AG04450 (cell line): Measurements from ENCODE around the gene HMBS. TPM values are rescaled to one million over a fixed set of nuclear protein-coding genes. Genes with fewer than 3 reads are reported as not detected.
A peak's percentile ranks its signal among the peaks of the same experiment; 100 is the strongest.

Experiments
- CTCF ChIA-PET: fragments of 300-600, 350-600 bp; formaldehyde crosslinking; extraction: SDS; loops from one replicate; lab custom pipeline; 2022; ENCODE audit warnings: antibody characterized with exemption, inconsistent platforms; lab: Charles Lee
- POLR2A ChIA-PET: fragments of 350-600 bp; formaldehyde crosslinking; extraction: SDS; loops from one replicate; lab custom pipeline; 2021; ENCODE audit warnings: antibody characterized with exemption, inconsistent platforms; lab: Yijun Ruan, JAX
- DNase-seq: peaks from one replicate; pipeline ENCODE4 v3.0.0-alpha.2; 2011; ENCODE audit warnings: low read depth, low spot score
- H3K27ac ChIP-seq: one replicate; pipeline ENCODE4 v1.5.1; 2012; ENCODE audit warnings: low read depth, low read length, control low read depth
- H3K27me3 ChIP-seq: one replicate; pipeline ENCODE4 v1.6.0; 2012; ENCODE audit warnings: low read length; ENCODE audit not compliant: control insufficient read depth, insufficient read depth
- H3K4me3 ChIP-seq: 2 replicates; pipeline ENCODE4 v1.5.1; 2011; ENCODE audit warnings: mild to moderate bottlenecking, low read depth, low read length, control low read depth
- H3K9me3 ChIP-seq: 2 replicates; pipeline ENCODE4 v1.5.1; 2012; ENCODE audit warnings: low read length; ENCODE audit not compliant: control insufficient read depth, insufficient read depth
- polyA plus RNA-seq: library from polyadenylated mRNA; depleted of rRNA; stranded (reverse); fragments of >200 nt; gene quantifications from 2 replicates; pipeline ENCODE4 v1.2.3, GENCODE V29; 2011
- TF ChIP-seq, protein P1 (sequence below): IDR thresholded peaks from 2 replicates; pipeline ENCODE4 v1.5.1; 2011; ENCODE audit warnings: low read depth, low read length, control low read depth, inconsistent platforms

Gene HMBS
- polyA plus RNA-seq, 1 experiment, result 38.5 TPM

GRCh38 chr11:119049081-119049480, 35.6 kb upstream of the HMBS start:
- CTCF ChIA-PET, result interaction anchor here (1.6 kb wide), 1 partner anchor 18 kb away, joined by 8 read pairs; no protein-coding TSS in a partner anchor

DNA sequence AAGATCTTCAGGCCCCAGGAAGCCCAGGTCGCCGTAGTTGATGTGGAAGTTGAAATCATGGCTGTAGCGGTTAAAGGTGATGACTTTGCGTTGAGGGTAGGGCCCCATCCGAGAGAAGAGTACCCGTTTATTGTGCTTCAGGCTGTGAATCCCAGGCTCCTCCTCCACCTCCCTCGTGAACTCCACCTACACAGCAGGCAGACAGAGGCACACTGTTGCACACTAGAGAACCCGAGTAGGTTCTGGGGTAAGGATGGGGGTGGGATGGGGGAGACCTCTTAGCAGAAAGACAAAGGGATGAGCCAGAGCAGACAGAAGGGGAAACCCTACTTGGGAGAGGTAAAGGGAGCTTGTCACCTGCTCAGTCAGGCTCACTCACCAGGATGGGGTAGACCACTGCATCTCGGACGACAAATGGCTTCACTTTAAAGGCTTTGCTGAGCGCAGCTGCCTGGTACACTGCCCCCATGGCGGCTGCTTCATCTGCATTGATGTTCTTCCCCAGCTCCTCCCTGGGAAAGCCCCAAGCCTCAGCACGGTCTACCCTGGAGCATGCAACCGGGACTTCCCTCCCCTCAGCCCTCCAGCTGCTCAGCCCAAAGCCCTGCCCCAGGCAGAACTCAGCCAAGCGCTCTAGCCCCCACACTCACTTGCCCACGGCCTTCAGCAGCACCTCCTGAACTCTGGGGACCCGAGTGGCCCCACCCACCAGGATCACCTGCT, 33.1 kb upstream of the HMBS start:
- Histone ChIP-seq H3K4me3 (no peak overlapping the region), H3K9me3 (no peaks in the 10 kb centered on the region; the same call in 1 of the 2 replicates), H3K27me3 (no peaks in the 10 kb centered on the region), H3K27ac (no peak overlapping the region)
- POLR2A ChIA-PET, result no interaction called here
- CTCF ChIA-PET, result no interaction called here
- TF ChIP-seq, protein P1, sequence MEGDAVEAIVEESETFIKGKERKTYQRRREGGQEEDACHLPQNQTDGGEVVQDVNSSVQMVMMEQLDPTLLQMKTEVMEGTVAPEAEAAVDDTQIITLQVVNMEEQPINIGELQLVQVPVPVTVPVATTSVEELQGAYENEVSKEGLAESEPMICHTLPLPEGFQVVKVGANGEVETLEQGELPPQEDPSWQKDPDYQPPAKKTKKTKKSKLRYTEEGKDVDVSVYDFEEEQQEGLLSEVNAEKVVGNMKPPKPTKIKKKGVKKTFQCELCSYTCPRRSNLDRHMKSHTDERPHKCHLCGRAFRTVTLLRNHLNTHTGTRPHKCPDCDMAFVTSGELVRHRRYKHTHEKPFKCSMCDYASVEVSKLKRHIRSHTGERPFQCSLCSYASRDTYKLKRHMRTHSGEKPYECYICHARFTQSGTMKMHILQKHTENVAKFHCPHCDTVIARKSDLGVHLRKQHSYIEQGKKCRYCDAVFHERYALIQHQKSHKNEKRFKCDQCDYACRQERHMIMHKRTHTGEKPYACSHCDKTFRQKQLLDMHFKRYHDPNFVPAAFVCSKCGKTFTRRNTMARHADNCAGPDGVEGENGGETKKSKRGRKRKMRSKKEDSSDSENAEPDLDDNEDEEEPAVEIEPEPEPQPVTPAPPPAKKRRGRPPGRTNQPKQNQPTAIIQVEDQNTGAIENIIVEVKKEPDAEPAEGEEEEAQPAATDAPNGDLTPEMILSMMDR, result no peak
- DNase-seq, result no peak

More at GRCh38 chr11:119049081-119049480, 35.6 kb upstream of the HMBS start:
- no peak overlapping the region for H3K4me3 ChIP-seq
- TF ChIP-seq, protein P1, result no peak
- H3K9me3 ChIP-seq, result no peaks in the 10 kb centered on the region; the same call in 1 of the 2 replicates
- POLR2A ChIA-PET, result no interaction called here
- no peak for DNase-seq
- H3K27me3 ChIP-seq, result no peaks in the 10 kb centered on the region
- no peak overlapping the region for H3K27ac ChIP-seq

GRCh38 chr11:119052163-119052814, 32.4 kb upstream of the HMBS start:
- ChIA-PET CTCF (no interaction called here), POLR2A (no interaction called here)
- no peak for DNase-seq
- no peaks in the 10 kb centered on the region; the same call in 1 of the 2 replicates for H3K9me3 ChIP-seq
- H3K27me3 ChIP-seq, result no peaks in the 10 kb centered on the region
- TF ChIP-seq, protein P1, result no peak
- H3K4me3 ChIP-seq, result no peak overlapping the region
- no peak overlapping the region for H3K27ac ChIP-seq

DNA sequence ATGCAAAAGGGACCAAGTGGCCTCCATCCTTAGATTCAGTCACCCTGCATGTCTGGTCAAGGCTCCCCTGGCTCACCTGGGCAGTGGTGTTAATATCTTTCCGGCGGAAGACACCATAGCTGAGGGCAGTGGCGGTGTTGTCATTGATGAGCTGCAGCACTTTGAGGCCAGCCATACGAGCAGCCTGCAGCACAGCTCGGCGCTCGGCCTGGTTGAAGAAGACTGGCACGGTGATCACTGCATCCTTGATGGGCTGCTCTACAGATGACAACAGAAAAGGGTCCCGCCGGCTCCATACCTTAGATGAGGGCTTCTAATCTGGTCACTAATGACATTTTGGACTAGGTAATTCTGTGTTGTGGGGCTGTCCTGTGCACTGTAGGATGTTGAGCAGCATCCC, 30.3 kb upstream of the HMBS start:
- H3K9me3 ChIP-seq, result no peaks in the 10 kb centered on the region; the same call in 1 of the 2 replicates
- POLR2A ChIA-PET, result no interaction called here
- H3K27me3 ChIP-seq, result no peaks in the 10 kb centered on the region
- H3K4me3 ChIP-seq, result no peak overlapping the region
- DNase-seq, result no peak
- CTCF ChIA-PET, result no interaction called here
- TF ChIP-seq, protein P1, result no peak
- no peak overlapping the region for H3K27ac ChIP-seq

DNA sequence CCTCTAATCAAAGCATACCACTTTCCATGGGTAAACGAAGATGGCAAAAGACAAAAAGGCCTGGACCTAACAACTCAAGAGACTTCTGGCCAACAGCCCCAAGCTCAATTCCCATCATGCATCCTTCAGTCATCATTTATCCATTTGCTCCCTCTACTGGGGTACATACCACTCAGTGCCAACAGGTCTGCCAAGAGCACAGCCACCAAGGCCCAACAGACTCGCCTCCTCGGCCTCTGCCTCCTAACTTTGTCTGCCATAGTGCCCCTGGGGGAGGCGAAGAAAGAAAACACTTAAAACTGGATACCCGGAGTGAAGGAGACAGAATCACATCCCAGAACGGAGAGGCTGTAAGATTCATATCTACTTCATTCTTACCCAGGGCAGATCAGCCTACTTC, 28.8 kb upstream of the HMBS start:
- Histone ChIP-seq H3K4me3 (peak overlapping the region; percentile 83), H3K9me3 (no peaks in the 10 kb centered on the region; the same call in 1 of the 2 replicates), H3K27me3 (no peaks in the 10 kb centered on the region), H3K27ac (peak overlapping the region; percentile 68)
- TF ChIP-seq, protein P1, result peak; percentile 20; the same call in 1 of the 2 replicates
- CTCF ChIA-PET, result interaction anchor here (0.8 to 1.3 kb wide), 5 partner anchors 10 to 268 kb away, joined by 3 to 4 read pairs (median 4); no protein-coding TSS in a partner anchor
- no peak for DNase-seq
- POLR2A ChIA-PET, result interaction anchor here (0.8 to 3.1 kb wide), 8 partner anchors 8 to 261 kb away, joined by 3 to 27 read pairs (median 5); partner anchors contain the start of genes DPAGT1, HMBS, MCAM and NLRX1
